H9 (cell line): Measurements from ENCODE around the gene TMEM178B. TPM values are rescaled to one million over a fixed set of nuclear protein-coding genes. Genes with fewer than 3 reads are reported as not detected.
A peak's percentile ranks its signal among the peaks of the same experiment; 100 is the strongest.

Experiments used
- DNase-seq: peaks from one replicate; pipeline ENCODE4 v3.0.0-alpha.2; 2017
- H2AFZ ChIP-seq: one replicate; pipeline ENCODE4 v1.6.1; 2013; ENCODE audit warnings: mild to moderate bottlenecking, low read length, control low read depth, moderate library complexity
- H2AK5ac ChIP-seq: 2 replicates; pipeline ENCODE4 v1.6.1; 2013; ENCODE audit warnings: low read length, control low read depth, mixed read lengths; ENCODE audit not compliant: insufficient read length
- H2BK120ac ChIP-seq: one replicate; pipeline ENCODE4 v1.6.1; 2013; ENCODE audit warnings: low read depth, mild to moderate bottlenecking, low read length, control low read depth, inconsistent platforms; ENCODE audit not compliant: poor library complexity, severe bottlenecking
- H2BK12ac ChIP-seq: 2 replicates; pipeline ENCODE4 v1.6.1; 2013; ENCODE audit warnings: low read length, control low read depth, mixed read lengths, low read depth; ENCODE audit not compliant: insufficient read length
- H2BK15ac ChIP-seq: 2 replicates; pipeline ENCODE4 v1.6.1; 2013; ENCODE audit warnings: low read depth, low read length, control low read depth
- H2BK20ac ChIP-seq: one replicate; pipeline ENCODE4 v1.6.1; 2013; ENCODE audit warnings: low read depth, mild to moderate bottlenecking, low read length, control low read depth, inconsistent platforms; ENCODE audit not compliant: poor library complexity, severe bottlenecking
- H2BK5ac ChIP-seq: 2 replicates; pipeline ENCODE4 v1.6.1; 2013; ENCODE audit warnings: low read length, control low read depth, mixed read lengths; ENCODE audit not compliant: insufficient read length
- H3K14ac ChIP-seq: 2 replicates; pipeline ENCODE4 v1.6.1; 2013; ENCODE audit warnings: low read length, control low read depth; ENCODE audit not compliant: insufficient read depth
- H3K18ac ChIP-seq: 2 replicates; pipeline ENCODE4 v1.6.1; 2013; ENCODE audit warnings: low read depth, mild to moderate bottlenecking, mixed read lengths, low read length, control low read depth; ENCODE audit not compliant: insufficient read length
- H3K23ac ChIP-seq: 2 replicates; pipeline ENCODE4 v1.6.1; 2013; ENCODE audit warnings: low read length, control low read depth, mixed read lengths, low read depth; ENCODE audit not compliant: insufficient read length
- H3K23me2 ChIP-seq: 2 replicates; pipeline ENCODE4 v1.6.1; 2013; ENCODE audit warnings: low read depth, mild to moderate bottlenecking, mixed read lengths, low read length, control low read depth; ENCODE audit not compliant: insufficient read length, poor library complexity, severe bottlenecking
- H3K27ac ChIP-seq: 2 replicates; pipeline ENCODE4 v1.5.1; 2013; ENCODE audit warnings: low read length, control low read depth, mixed read lengths, low read depth; ENCODE audit not compliant: insufficient read length
- H3K27me3 ChIP-seq: 2 replicates; pipeline ENCODE4 v1.6.1; 2013; ENCODE audit warnings: low read length, control low read depth, inconsistent platforms; ENCODE audit not compliant: insufficient read depth
- H3K4ac ChIP-seq: 2 replicates; pipeline ENCODE4 v1.6.1; 2013; ENCODE audit warnings: low read depth, mild to moderate bottlenecking, control low read depth, inconsistent platforms, low read length, moderate library complexity
- H3K4me1 ChIP-seq: 2 replicates; pipeline ENCODE4 v1.6.1; 2013; ENCODE audit warnings: low read length, control low read depth, inconsistent platforms; ENCODE audit not compliant: insufficient read depth
- H3K4me2 ChIP-seq: 2 replicates; pipeline ENCODE4 v1.6.1; 2013; ENCODE audit warnings: low read length, control low read depth, mixed read lengths; ENCODE audit not compliant: insufficient read length, insufficient read depth
- H3K56ac ChIP-seq: 2 replicates; pipeline ENCODE4 v1.6.1; 2013; ENCODE audit warnings: low read depth, mild to moderate bottlenecking, mixed read lengths, low read length, control low read depth; ENCODE audit not compliant: insufficient read length
- H3K79me1 ChIP-seq: 2 replicates; pipeline ENCODE4 v1.6.1; 2013; ENCODE audit warnings: low read depth, mild to moderate bottlenecking, moderate library complexity, low read length, control low read depth, inconsistent platforms; ENCODE audit not compliant: insufficient read depth, poor library complexity, severe bottlenecking
- H3K79me2 ChIP-seq: 2 replicates; pipeline ENCODE4 v1.6.1; 2013; ENCODE audit warnings: low read length, control low read depth, inconsistent platforms; ENCODE audit not compliant: insufficient read depth
- H3K9ac ChIP-seq: 2 replicates; pipeline ENCODE4 v1.6.1; 2013; ENCODE audit warnings: low read length, control low read depth, mixed read lengths; ENCODE audit not compliant: insufficient read length; ENCODE audit errors: extremely low read depth
- H3K9me3 ChIP-seq: one replicate; pipeline ENCODE4 v1.6.1; 2013; ENCODE audit warnings: low read depth, low read length, inconsistent platforms; ENCODE audit not compliant: control insufficient read depth
- H3T11ph ChIP-seq: one replicate; pipeline ENCODE4 v1.6.1; 2013; ENCODE audit warnings: mild to moderate bottlenecking, low read length, control low read depth, inconsistent platforms
- H4K20me1 ChIP-seq: one replicate; pipeline ENCODE4 v1.6.1; 2013; ENCODE audit not compliant: control insufficient read depth, insufficient read length, insufficient read depth
- H4K5ac ChIP-seq: 2 replicates; pipeline ENCODE4 v1.6.1; 2013; ENCODE audit warnings: low read depth, mild to moderate bottlenecking, mixed read lengths, low read length, control low read depth; ENCODE audit not compliant: insufficient read length
- H4K8ac ChIP-seq: replicated peaks from 2 replicates; pipeline ENCODE4 v1.6.1; 2013; ENCODE audit warnings: low read length, control low read depth, mixed read lengths, low read depth; ENCODE audit not compliant: insufficient read length
- H4K91ac ChIP-seq: 2 replicates; pipeline ENCODE4 v1.6.1; 2013; ENCODE audit warnings: low read depth, mild to moderate bottlenecking, moderate library complexity, mixed read lengths, low read length, control low read depth; ENCODE audit not compliant: insufficient read length
- H3K27ac Mint-ChIP-seq, 3 experiments: 2 replicates in 2 of 3; 3 replicates in 1 of 3; pipeline ENCODE4 v1.8.0; 2020 to 2021; ENCODE audit warnings: mixed read lengths in 3 of 3, mild to moderate bottlenecking in 1 of 3, moderate library complexity in 1 of 3
- H3K27me3 Mint-ChIP-seq: 2 replicates; pipeline ENCODE4 v1.8.0; 2021; ENCODE audit warnings: low read depth, mild to moderate bottlenecking, moderate library complexity, mixed read lengths
- H3K36me3 Mint-ChIP-seq, 3 experiments: 2 replicates in 2 of 3; 3 replicates in 1 of 3; pipeline ENCODE4 v1.8.0; 2020 to 2021; ENCODE audit warnings: low read depth in 3 of 3, mixed read lengths in 3 of 3; ENCODE audit not compliant: insufficient read depth in 1 of 3
- H3K4me1 Mint-ChIP-seq, 2 experiments: 2 replicates each; pipeline ENCODE4 v1.8.0; 2020; ENCODE audit warnings: mixed read lengths in 2 of 2
- H3K4me3 Mint-ChIP-seq, 2 experiments: 2 replicates in 1 of 2; 3 replicates in 1 of 2; pipeline ENCODE4 v1.8.0; 2020 to 2021; ENCODE audit warnings: mild to moderate bottlenecking in 2 of 2, mixed read lengths in 2 of 2, moderate library complexity in 1 of 2
- H3K9me3 Mint-ChIP-seq, 2 experiments: 2 replicates in 1 of 2; 3 replicates in 1 of 2; pipeline ENCODE4 v1.8.0; 2020; ENCODE audit warnings: mild to moderate bottlenecking in 2 of 2, mixed read lengths in 2 of 2, moderate library complexity in 1 of 2
- CTCF ChIP-seq: fragments of 200-600 bp; sonication (generic); conservative IDR thresholded peaks from 3 replicates; pipeline ENCODE4 v1.8.0; 2021; ENCODE audit warnings: antibody characterized with exemption, mild to moderate bottlenecking
- WGBS: extraction: QIAGEN DNeasy Blood & Tissue Kit; methylation state at CpG from one replicate; pipeline ENCODE4 v1.1.7; 2013; ENCODE audit warnings: missing lambda C conversion rate, low lambda C conversion rate, mixed read lengths; ENCODE audit not compliant: insufficient read length; ENCODE audit errors: extremely low coverage; 5-methylcytosine and 5-hydroxymethylcytosine counted together
- total RNA-seq: library from RNA; stranded (reverse); gene quantifications from 2 replicates; pipeline ENCODE4 v1.2.1, GENCODE V29; 2021

TMEM178B gene
- total RNA-seq, 1 experiment from 2014 or later, result 11.3 TPM

GRCh38 chr7:141441837-141442627 lies 368.2 kb downstream of the TMEM178B start:
- Histone ChIP-seq H3T11ph (no peak overlapping the region), H3K4me2 (no peak overlapping the region), H4K5ac (no peak overlapping the region), H3K23ac (no peak overlapping the region), H3K23me2 (peaks cover 3% of the 10 kb centered on the region), H2AK5ac (no peak overlapping the region), H2BK15ac (no peak overlapping the region), H3K9ac (no peak overlapping the region), H3K4ac (no peak overlapping the region), H3K79me2 (no peaks in the 10 kb centered on the region), H3K79me1 (no peaks in the 10 kb centered on the region), H2BK12ac (no peak overlapping the region), H4K91ac (no peak overlapping the region), H4K20me1 (no peaks in the 10 kb centered on the region), H2BK5ac (no peak overlapping the region), H3K56ac (no peak overlapping the region), H3K18ac (no peak overlapping the region), H3K27me3 (no peaks in the 10 kb centered on the region), H2BK120ac (no peak overlapping the region), H3K4me1 (no peaks in the 10 kb centered on the region), H3K14ac (no peak overlapping the region; the same call in 1 of the 2 replicates), H2AFZ (no peak overlapping the region), H4K8ac (no peak overlapping the region), H3K27ac (no peak overlapping the region), H3K9me3 (no peaks in the 10 kb centered on the region), H2BK20ac (no peak overlapping the region)
- H3K27ac Mint-ChIP-seq, result peak overlapping the region in 1 of 3 experiments; percentile 34; a peak in 2 of 7 replicates
- no peaks in the 10 kb centered on the region; a peak in 1 of 5 replicates for H3K9me3 Mint-ChIP-seq
- WGBS, result no CpG with 5 or more reads among the region's 11 CpGs
- no peak for DNase-seq
- no peaks in the 10 kb centered on the region for H3K27me3 Mint-ChIP-seq
- H3K36me3 Mint-ChIP-seq, result peaks cover 0 to 3% (median 2%) of the 10 kb centered on the region in 3 experiments; a peak in 5 of 7 replicates
- peaks cover 0 to 8% of the 10 kb centered on the region in 2 experiments; a peak in 1 of 4 replicates for H3K4me1 Mint-ChIP-seq
- TF ChIP-seq CTCF, result no peak
- no peak overlapping the region for H3K4me3 Mint-ChIP-seq
